ENCODE data around the gene FAAP100. TPM values are rescaled to one million over a fixed set of nuclear protein-coding genes. Genes with fewer than 3 reads are reported as not detected.

FAAP100 gene
- polyA plus RNA-seq, 1 donor (not counting 4 experiments of a cell fraction or from before 2014, with no cell fraction given): 3.8 TPM

DNA sequence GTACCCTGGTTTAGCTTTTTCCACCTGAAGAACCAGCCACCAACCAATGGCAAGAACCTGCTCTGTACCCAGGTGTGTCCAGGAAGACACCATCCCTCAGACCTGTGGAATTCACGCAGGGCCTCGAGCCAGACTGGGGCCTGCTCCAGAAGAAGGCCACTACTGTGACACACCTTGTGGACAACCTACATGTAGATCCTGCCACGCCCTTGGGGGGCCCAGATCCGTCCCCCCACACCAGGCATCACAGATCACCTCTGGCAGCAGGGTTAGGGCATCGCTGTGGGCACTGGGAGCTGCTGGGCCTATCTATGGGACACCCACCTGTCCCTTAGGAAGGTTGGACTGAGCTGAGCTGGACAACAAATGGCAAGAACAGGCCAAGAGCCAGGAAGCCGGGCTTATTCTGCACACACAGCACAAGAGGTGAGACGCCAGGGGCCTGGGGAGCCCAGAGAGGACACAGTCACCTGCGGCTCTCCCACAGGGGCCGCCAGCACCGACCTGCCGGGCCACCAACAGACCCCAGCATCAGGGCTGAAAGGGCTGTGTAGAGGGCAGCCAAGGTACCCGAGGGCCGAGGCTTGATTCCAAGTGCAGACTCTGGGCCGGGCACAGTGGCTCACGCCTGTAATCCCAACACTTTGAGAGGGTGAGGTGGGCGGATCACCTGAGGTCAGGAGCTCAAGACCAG lies 7.7 kb downstream of the FAAP100 start:
- dilution Hi-C loops (cut with MboI; ENCODE audit: extremely low pct_ligation_motif_present, low sequenced_read_pairs): no loop called here
- H3K27ac ChIP-seq (ENCODE audit: control insufficient read depth, insufficient read depth, low read length): no peak overlapping the region
- no peaks in the 10 kb centered on the region for H3K4me1 ChIP-seq (ENCODE audit: control insufficient read depth, extremely low read depth, insufficient read depth, low read length)
- no peak for DNase-seq (ENCODE audit: low read depth, low spot score)
- H3K9me1 ChIP-seq (ENCODE audit: control insufficient read depth, extremely low read depth, insufficient read depth, low read length): no peaks in the 10 kb centered on the region
- no peak for FAIRE-seq
- H3K9ac ChIP-seq (ENCODE audit: control insufficient read depth, extremely low read depth, insufficient read depth, low read length): no peak overlapping the region
- TF ChIP-seq EZH2 (IDR thresholded peaks at IDR 0.05; ENCODE audit: low read length): no peak
- TF ChIP-seq CTCF (optimal IDR thresholded peaks at IDR 0.05 in 1 of 3, IDR thresholded peaks at IDR 0.05 in 1 of 3, conservative IDR thresholded peaks at IDR 0.05 in 1 of 3; ENCODE audit: extremely low read depth in 1 of 3, insufficient read depth in 2 of 3, low read length in 3 of 3): no peak
- peaks cover 29 to 36% of the 10 kb centered on the region in 2 experiments for H3K36me3 ChIP-seq (ENCODE audit: control insufficient read depth in 2 of 2, extremely low read depth in 1 of 2, insufficient read depth in 2 of 2, low read length in 2 of 2)
- H3K4me2 ChIP-seq (ENCODE audit: control insufficient read depth, extremely low read depth, insufficient read depth, low read depth, low read length): no peak overlapping the region
- no peaks in the 10 kb centered on the region for H3K9me3 ChIP-seq (ENCODE audit: control insufficient read depth, low read depth, low read length)
- H3K79me2 ChIP-seq (ENCODE audit: control insufficient read depth, insufficient read depth, low read length): peaks cover 2% of the 10 kb centered on the region
- H3K4me3 ChIP-seq (ENCODE audit: control insufficient read depth in 2 of 3, extremely low read depth in 1 of 3, insufficient read depth in 2 of 3, low read depth in 1 of 3, low read length in 3 of 3): no peak overlapping the region
- no peaks in the 10 kb centered on the region for H3K27me3 ChIP-seq (ENCODE audit: control insufficient read depth, extremely low read depth, insufficient read depth, low read length)
- no peaks in the 10 kb centered on the region for H4K20me1 ChIP-seq (ENCODE audit: control insufficient read depth, extremely low read depth, insufficient read depth, low read length)
- no peak overlapping the region for H2AFZ ChIP-seq (ENCODE audit: control insufficient read depth, low read length)

DNA sequence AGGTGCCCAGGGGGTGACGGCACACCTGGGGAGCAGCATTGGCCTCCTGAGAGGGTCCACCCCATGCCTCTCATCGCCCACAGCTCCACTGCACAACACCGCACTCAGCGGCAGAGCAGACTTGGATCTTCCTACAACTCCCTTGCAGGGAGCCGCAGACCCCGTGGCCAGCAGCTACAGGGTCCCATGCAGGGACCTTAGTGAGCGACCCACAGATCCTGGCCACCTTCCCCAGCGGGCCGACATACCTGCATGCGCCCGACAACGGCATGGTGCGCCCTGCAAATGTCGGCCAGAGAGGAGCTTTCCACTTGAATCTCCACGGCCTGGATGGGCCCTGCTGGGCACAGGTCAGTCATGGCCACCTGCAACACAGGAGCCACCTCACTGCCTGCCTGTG lies 8.4 kb downstream of the FAAP100 start:
- H2AFZ ChIP-seq (ENCODE audit: control insufficient read depth, low read length): no peak overlapping the region
- no peaks in the 10 kb centered on the region for H3K9me3 ChIP-seq (ENCODE audit: control insufficient read depth, low read depth, low read length)
- TF ChIP-seq CTCF (optimal IDR thresholded peaks at IDR 0.05 in 1 of 3, IDR thresholded peaks at IDR 0.05 in 1 of 3, conservative IDR thresholded peaks at IDR 0.05 in 1 of 3; ENCODE audit: extremely low read depth in 1 of 3, insufficient read depth in 2 of 3, low read length in 3 of 3): no peak
- no peak for TF ChIP-seq EZH2 (IDR thresholded peaks at IDR 0.05; ENCODE audit: low read length)
- H3K79me2 ChIP-seq (ENCODE audit: control insufficient read depth, insufficient read depth, low read length): no peaks in the 10 kb centered on the region
- DNase-seq (ENCODE audit: low read depth, low spot score) (no peak), FAIRE-seq (no peak)
- H4K20me1 ChIP-seq (ENCODE audit: control insufficient read depth, extremely low read depth, insufficient read depth, low read length): peaks cover 2% of the 10 kb centered on the region
- H3K4me3 ChIP-seq (ENCODE audit: control insufficient read depth in 2 of 3, extremely low read depth in 1 of 3, insufficient read depth in 2 of 3, low read depth in 1 of 3, low read length in 3 of 3): no peak overlapping the region
- H3K36me3 ChIP-seq (ENCODE audit: control insufficient read depth in 2 of 2, extremely low read depth in 1 of 2, insufficient read depth in 2 of 2, low read length in 2 of 2): peaks cover 24 to 35% of the 10 kb centered on the region in 2 experiments
- no peak overlapping the region for H3K9ac ChIP-seq (ENCODE audit: control insufficient read depth, extremely low read depth, insufficient read depth, low read length)
- H3K4me2 ChIP-seq (ENCODE audit: control insufficient read depth, extremely low read depth, insufficient read depth, low read depth, low read length): no peak overlapping the region
- H3K27me3 ChIP-seq (ENCODE audit: control insufficient read depth, extremely low read depth, insufficient read depth, low read length): no peaks in the 10 kb centered on the region
- no peak overlapping the region for H3K27ac ChIP-seq (ENCODE audit: control insufficient read depth, insufficient read depth, low read length)
- H3K4me1 ChIP-seq (ENCODE audit: control insufficient read depth, extremely low read depth, insufficient read depth, low read length): no peaks in the 10 kb centered on the region
- dilution Hi-C loops (cut with MboI; ENCODE audit: extremely low pct_ligation_motif_present, low sequenced_read_pairs): no loop called here
- no peaks in the 10 kb centered on the region for H3K9me1 ChIP-seq (ENCODE audit: control insufficient read depth, extremely low read depth, insufficient read depth, low read length)
